Dedifferentiated amniotic fluid mesenchymal stem cell (primary cell): ENCODE data around the gene GNAT3.
A peak's percentile ranks its signal among the peaks of the same experiment; 100 is the strongest.

Source experiments
- DNase-seq: peaks from one replicate; pipeline ENCODE4 v3.0.0-alpha.2; 2016; ENCODE audit errors: extremely low spot score

Gene GNAT3

DNA sequence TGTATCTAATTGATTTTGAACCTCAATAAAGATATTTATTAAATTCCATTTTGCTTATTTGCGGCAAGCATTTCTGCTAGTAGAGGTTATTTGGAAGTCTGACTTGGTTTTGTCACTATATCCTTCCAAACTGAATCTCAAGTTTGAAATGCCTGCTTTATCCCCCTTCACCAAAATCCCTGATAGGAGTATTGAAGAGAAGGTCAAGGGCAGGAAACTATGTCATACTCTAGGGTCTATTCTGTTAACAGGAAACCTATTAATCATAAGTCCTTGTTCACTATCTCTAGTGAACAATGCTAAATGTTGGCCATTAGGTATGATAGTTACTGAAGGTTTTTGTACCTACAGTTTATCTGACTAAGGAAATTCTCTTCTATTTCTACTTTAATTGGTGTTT, 11.5 kb downstream of the GNAT3 start:
- DNase-seq: no peak

DNA sequence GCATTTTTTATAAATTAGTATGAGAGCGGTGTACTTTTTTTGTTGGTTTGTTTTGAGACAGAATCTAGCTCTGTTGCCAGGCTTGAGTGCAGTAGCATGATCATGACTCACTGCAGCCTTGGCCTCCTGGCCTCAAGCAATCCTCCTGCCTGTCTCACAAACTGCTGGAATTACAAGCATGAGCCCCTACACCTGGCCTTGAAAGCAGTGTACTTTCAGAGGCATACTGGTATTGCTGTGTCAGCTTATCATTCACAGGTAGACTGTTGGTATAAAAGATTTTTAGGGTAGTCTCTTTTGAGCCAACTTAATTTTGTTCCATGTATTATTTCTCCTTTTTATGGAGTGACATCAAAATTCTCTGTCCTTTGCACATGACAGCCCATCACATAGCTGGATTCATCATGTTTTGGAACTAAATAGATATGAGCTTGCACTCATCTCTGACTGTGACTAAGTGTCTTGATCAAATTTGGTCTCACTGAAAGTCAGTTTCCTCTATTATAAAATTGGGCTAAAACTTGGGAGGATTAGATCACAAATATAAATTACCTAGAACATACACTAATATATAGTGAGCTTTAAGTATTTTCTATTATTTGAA, 12.4 kb downstream of the GNAT3 start:
- peak; percentile 92 for DNase-seq

DNA sequence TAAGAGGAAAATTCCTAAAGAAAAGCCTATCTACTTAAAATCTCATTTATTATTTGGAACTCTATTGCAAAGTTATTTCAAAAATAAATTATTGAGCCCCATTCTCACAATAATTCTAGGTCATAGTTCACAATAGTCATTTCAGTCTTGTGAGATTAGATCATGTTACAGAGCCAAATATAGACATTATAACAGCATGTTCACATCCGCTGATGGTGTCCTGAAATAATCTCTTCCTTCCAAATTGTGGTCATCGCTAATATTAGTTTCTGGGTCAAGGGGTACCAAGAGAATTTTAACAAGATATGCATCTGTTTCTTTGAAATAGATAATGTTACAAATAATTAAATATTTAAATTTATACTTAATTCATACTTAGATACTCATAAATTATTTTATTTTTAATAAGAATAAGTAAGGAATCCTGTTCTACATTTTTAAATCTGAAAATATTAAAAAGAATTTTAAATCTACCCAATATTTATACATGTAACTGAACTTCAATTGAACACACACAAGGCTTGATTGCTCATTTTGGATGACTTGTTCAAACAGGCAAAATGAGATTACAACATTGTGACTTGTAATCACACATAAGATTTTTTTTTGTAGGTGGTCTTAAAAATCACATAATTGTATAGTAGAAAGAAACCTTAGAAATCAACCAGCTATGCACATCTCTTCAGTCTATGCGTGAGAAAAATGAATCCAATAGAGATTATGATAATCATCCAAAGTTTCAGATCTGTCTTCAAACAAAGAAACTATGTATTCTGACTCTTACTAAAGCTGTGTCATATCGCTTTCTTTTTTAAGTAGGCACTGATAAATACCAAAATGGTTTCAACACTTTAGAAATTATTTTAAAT, 13.1 kb downstream of the GNAT3 start:
- no peak for DNase-seq

DNA sequence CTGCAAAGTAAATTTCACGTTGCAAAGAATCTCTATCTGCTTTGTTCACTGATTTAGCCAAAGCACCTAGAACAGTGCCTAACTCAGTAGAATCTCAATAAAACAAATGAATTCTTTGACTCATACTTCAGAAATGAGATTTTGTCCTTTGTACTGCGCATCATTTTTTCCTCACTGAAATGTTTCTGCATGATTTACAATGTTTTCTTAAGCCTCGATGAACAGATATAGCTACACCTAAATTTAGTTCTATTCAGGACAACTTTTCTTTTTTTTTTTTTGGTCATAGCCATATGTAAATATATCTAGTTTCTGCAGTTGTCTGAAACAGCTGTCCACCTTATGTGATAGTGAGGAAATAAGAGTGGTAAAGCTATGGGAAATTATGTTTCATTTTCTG, 15.3 kb downstream of the GNAT3 start:
- no peak for DNase-seq

DNA sequence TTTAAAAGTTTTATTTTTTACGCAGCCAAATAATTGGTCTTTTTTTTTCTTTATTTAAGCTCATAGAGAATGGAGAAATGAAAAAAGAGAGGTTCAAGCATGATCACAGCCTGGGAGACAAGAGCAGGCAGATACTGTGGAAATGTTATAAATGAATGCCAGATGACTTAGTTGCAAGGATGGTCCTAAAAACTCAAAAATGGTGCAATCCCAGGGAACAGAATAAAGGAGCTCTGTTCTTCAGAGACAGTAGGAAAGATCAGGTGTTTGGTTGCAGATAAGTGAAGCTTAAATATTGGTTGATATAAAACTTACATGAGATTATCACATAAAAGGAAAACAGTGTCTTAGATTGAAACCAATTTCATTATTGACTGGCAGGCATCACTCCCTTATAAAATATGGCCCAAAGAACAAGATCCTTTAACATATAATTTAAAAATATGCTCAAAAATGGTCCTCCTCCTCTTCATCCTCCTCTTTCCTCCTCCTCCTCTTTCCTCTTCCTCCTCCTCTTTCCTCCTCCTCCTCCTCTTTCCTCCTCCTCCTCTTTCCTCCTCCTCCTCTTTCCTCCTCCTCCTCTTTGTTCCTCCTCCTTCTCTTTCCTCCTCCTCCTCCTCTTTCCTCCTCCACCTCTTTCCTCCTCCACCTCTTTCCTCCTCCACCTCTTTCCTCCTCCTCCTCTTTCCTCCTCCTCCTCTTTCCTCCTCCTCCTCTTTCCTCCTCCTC, 18.6 kb downstream of the GNAT3 start:
- DNase-seq: no peak

DNA sequence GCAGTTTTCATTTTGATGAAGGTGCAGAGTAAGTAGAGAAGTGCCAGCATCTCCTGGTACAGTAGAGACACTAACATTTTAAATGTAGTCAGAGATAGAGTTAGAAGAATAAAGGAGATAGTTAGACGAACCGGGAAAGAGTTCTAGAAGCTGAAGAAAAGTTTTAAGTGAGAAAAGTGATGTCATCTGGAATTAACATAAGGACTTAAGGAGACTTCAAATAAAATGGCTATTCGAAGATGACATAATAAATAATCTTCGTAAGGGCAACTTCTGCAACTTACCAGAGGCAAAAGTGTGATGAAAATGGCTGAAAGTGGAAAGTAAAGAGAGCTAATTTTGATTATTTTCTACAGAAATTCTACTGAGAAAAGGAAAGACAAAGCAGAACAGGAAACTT, 20.4 kb downstream of the GNAT3 start:
- DNase-seq: no peak

DNA sequence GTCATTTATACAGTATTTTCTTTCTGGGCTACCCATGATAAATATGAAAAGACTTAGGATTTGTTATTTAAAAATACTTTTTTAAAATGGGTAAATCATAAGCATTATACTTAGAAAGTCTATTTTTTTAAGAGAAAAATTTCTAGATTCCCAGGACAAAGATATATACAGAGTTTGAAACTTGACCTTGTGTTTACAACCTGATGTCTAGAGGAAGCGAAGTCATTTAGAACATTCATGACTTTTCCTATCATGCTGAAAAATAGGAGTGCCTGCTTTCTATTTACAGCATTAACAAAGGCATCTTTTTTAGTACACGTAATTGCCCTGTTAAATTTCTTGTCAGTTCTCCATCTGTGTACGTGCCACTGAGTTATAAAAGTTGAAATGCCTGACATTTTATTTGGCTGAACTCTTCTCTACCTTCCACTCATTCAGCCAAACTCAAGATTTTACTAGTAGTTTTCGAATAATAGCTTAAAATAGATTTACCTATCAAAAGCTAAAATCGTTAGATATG, 23.0 kb downstream of the GNAT3 start:
- no peak for DNase-seq

DNA sequence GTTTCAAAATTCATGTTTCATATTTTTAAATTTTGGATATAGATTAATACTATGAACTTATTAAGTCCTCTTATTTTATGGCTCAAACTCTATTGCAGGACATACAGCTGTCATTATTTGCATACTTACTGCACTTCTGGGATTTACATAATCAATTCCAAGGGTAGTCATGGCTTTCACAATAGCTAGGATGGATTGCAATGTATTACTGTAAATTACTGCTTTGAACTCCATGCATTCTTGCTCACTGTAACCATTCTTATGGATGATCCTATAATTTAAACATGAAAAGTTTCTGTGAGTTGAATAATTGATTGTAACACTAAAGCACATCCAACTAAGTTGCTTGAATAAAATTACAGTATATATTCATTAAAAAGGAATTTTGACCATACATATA, 23.5 kb downstream of the GNAT3 start:
- DNase-seq: peak; percentile 37

DNA sequence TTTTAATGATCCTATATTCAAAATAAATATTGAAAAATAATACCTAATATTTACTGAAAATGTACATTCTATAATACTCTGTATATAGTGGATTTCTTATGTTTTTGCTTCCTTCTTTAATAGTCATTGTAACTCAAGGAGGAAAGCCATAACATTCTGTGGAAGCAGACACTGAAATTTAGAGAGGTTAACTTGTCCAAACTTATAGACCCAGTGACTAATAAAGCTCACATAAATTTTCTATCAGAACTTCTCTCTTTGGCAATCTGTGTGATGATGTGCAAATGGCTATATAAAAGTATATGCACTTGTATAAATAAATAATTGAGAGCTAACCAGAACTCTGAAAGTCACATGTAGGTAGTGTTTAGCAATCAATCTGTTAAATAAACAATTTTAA, 26.1 kb downstream of the GNAT3 start:
- no peak for DNase-seq

DNA sequence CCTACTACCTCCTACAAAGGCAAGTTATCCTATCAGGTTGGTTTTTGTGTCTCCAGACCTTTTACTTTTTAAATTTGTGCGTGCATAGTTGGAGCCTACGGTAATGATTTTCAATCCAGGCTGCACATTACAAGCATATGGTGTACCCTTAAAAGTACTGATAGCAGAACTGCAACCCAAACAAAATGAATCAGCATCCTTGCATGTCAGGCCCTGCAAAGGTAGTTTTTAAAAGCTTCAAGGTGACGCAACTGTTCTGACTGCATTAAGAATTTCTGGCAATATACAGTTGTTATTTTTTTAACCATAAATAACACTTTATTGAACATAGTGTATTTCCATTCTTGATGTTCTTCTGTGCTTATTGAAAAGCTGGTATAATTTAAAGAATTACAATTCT, 28.9 kb downstream of the GNAT3 start:
- DNase-seq: no peak

DNA sequence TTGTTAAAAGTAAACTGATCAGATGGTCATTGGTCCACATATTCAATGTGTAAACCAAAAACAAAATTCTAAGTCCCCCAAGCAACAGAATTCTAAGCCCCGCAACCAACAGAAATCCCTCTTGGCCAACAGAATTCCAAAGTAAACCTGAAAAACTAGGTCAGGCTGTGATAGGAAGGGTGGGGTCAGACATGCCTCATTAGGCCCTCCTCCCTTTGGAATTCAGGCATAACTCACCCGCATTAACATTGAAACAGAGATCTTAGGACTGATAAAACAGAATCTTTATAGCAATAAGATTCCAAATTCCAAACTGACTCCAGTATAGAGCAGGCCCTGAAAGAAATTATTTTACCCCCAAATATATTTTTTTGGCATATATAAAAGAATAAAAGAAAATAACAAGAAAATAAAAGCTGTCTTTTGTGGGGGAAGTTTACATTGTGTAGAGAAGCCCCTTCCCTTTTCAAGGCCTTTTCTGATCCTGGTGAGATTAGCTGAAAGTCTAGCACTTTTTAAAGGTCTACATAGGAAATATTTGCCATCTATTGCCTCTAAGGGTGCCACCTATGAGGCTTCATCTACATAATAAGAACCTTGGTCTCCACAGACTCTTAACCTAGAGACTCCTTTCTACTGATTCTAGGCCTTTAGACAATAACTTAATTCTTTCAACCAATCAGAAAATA, 30.5 kb downstream of the GNAT3 start:
- DNase-seq: no peak

DNA sequence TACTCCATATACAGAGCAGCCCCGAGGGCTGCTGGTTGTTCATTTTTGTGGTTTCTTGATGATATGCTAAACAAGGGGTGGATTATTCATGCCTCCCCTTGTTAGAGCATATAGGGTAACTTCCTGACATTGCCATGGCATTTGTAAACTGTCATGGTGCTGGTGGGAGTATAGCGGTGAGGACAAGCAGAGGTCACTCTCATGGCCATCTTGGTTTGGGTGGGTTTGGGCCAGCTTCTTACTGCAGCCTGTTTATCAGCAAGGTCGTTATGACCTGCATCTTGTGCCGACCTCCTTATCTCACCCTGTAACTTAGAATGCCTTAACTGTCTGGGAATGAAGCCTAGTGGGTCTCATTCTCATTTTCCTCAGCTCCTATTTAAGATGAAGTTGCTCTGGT, 31.3 kb downstream of the GNAT3 start:
- no peak for DNase-seq

DNA sequence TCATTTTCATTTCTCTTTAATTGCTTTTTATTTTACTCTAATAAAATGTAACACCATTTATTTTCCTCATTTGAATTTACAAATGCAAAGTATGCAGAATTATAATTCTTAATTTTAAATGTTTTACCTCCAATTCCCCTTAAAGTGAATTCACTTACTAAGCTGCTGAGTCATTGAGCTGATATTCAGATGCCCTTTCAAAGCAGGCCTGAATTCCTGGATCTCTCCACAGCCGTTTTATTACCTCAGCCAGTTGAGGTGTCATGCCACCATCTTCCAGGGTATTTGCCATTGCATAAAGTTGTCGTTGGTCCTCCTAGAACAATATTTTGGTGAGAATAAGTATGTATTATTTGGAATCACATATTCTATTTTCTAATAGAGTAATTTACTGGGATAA, 33.2 kb downstream of the GNAT3 start:
- no peak for DNase-seq

DNA sequence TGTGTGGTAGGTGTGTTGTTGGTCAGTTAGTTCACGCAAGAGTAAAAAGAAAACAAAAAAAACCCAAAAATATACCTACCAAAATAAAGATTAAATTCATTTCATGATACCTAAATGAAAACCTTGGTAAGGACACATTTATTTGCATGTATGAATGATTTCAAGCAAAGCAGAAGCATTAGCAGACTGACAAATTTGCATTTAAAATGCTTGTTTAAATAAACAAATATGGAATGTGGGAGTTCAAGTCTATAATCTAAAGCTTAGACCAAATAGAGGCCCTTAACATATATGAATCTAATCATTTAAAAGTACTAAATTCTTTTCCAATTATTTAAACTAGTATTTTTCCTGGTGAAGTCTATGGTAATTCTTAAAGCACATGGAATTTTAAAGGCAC, 35.8 kb downstream of the GNAT3 start:
- no peak for DNase-seq

DNA sequence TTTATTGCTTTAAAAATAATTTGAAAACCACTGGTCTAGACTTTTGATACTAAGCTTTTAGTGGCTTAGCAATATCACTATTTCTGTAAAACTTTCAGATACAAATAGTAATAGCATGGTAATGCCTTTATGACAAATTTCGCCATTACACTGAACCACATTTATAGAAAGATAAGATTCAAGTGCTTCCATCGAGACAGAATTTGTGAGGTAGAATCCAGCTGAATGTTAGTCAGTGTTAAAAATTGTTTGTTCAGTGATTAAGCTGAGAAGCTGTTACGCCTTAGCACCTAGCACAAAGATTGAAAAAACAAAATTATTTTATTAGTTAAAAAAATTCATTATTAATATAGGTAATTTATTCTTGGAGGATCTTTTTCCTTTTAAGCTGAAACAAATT, 36.5 kb downstream of the GNAT3 start:
- no peak for DNase-seq

DNA sequence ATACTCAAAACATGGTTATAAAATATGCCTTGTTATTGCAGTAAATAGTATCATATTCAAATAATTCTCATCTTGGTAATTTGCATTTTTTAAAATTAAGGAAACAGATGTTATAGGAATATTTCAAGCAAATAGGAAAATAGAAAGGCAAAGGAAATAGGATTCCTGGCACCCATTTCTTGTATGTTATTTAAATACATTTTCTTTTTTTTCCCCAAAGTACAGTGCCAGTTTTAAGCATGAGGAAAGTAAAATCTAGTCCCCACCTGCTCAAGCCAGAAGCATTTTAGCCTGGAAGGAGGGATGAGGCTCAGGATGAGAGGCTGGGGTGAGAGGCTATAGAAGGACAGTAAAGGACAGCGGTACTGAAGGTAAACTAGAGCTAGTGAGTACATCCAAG, 38.1 kb downstream of the GNAT3 start:
- no peak for DNase-seq

DNA sequence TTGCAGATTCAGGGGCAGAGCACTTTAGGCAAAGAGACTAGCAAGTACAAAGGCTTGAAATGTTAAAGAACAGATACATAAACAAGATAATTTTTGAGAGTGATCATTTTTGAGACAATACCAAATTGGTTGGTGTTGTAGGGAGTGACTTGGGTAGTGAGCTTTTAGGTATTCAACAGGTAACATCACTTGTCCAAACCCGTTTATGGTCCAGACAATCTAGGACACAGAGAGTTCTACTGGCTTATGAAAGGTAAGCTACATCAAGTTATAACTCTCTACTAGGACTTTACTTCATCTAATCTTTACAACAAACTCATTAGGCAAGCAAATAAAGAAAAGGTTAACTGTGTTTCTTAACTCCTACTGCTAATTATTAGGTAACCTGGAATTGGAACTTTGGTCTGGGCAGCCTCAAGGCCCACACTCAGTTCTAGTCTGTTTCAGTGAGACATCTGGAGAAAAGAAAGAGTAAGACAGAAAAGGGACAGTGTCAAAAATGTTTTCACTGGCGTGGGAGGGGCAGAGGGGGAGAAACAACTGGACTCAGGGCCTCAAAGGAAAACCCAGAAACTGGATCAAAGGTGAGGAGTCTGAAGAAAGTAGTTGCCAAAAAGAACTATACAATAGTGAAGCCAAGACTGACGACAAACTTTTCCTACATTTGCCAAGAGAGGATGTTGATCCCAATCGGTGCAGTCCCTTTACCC, 39.2 kb downstream of the GNAT3 start:
- no peak for DNase-seq

DNA sequence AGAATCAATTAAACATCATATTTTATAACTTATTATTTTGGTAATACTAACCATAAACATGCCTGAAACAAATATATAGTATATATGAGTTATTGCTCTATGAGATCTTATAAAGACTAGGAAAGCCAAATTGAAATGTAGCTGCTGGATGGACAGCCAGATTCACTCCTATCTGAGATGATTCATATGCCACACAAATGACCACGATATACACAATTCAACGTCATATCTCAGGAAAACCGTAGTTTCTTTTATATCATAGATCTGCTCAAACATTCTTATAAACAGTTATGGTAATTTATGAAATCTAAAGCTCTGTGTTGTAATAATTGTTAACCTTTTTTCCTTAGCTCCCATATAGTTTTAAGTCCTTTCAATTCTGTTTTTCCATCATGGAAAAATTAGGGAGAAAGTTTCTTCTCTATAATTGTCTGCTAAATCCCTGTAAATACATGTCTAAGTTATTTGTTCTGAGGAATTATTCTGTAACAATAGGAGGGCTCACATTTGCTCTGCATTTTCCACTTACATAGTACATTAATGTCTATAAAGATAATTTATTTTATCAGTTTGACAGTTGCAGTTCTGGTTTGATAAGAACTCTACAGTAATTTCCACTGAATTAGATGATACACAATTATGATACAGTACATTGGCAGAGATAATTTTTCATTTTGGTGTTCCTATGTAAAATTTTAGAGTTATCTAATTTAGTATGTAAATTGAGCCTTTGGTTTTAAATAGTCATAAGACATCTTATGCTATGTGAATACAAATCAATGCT, 42.7 kb downstream of the GNAT3 start:
- no peak for DNase-seq

DNA sequence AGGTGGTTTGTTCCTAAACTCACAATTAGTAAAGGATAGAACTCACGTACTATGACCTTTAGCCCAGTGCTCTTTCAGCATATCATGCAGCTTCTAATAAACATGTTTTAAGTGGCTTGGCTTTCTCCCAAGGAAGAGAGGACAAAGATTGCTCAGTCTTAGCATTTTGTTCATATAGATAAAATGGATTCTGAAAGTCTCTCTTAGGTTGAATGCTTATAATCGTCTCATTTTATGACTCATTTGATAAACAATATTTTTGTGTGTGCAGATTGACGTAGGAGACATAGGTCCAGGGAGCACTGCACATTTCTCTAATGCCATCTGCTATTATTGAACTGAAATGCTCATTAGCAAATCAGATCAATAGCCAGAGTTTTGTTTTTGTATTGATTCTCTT, 44.8 kb downstream of the GNAT3 start:
- no peak for DNase-seq

DNA sequence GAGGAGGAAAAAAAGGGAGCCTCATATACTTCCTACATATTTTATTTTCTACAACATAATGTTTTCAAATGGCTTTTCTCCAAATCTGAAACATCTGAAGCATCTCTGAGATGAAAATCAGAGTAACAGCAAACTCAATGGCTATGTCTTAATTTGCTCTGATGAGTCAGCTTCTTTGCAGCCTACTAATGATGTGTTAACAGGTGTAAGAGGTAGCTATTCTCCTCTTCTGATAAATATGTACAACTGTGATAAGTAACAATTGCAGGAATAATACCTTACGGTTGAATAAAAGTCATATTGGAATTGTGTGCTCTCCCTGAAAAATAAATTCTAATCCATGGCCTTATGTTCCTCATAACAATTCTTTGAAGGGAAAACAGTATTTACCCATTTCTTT, 45.2 kb downstream of the GNAT3 start:
- no peak for DNase-seq

DNA sequence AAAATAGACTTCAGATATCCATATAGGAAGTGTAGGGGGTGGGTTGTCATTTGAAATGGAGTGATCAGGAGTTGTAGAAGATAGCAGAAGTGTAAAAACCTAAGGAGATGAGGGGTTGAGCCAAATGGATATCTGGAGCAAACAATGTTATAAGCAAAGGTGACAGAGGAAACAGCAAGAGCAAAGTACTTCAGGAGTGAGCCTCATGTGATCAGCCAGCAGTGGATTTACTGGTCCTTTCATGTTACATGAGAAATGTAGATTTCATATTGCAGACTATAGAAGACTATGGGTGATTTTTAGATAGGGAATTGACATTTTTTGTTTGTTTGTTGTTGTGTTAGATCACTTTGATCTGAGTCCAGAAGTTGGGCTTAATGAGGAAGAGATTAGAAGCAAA, 47.7 kb downstream of the GNAT3 start:
- no peak for DNase-seq
